Keratinocyte (primary cell): ENCODE measurements around the gene LLGL1.

ENCODE experiments used
- EZH2 ChIP-seq: IDR thresholded peaks from one replicate; pipeline ENCODE4 v1.6.1; 2012; ENCODE audit warnings: inconsistent platforms, mild to moderate bottlenecking, low read length, moderate library complexity
- TF ChIP-seq, protein P1 (sequence below), 3 experiments: IDR thresholded peaks in 1 of 3; conservative IDR thresholded peaks in 1 of 3; optimal IDR thresholded peaks in 1 of 3; 2 replicates in 2 of 3; 3 replicates in 1 of 3; pipeline versions ENCODE3 to v1.5.1; 2011; ENCODE audit warnings: low read length in 3 of 3, mild to moderate bottlenecking in 3 of 3, moderate library complexity in 2 of 3, control low read depth in 1 of 3, inconsistent platforms in 1 of 3; ENCODE audit not compliant: insufficient read depth in 2 of 3; ENCODE audit errors: extremely low read depth in 1 of 3

DNA sequence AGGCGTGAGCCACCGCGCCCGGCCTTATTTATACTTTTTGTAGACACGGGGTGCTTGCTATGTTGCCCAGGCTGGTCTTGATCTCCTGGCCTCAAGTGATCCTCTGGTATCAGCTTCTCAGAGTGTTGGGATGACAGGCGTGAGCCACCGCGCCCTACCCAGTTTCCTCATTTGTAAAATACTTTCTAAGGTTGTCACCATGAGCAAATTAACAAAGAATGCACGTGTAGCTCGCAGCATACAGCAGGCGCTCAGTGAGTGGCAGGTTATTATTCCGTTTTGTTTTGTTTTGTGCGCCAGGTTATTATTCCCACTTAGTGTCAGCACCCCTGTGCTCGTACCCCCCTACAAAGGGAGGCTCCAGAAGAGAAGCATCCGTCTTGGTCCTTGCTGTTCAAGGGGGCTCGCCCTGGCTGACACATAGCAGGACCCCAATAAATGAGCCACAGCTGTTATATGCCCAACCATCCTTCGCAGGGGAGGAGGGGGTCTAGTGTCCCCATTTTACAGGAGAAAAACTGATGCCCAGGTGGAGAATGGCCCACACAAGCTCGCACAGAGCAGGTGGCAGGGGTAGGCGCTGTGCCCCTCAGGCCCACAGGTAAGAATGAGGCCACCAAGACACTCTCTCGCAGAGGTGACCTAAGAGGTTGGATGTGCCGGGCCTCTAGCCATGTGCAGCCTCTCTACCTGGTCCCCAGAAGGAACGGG lies 34.3 kb downstream of the LLGL1 start:
- TF ChIP-seq, protein P1, sequence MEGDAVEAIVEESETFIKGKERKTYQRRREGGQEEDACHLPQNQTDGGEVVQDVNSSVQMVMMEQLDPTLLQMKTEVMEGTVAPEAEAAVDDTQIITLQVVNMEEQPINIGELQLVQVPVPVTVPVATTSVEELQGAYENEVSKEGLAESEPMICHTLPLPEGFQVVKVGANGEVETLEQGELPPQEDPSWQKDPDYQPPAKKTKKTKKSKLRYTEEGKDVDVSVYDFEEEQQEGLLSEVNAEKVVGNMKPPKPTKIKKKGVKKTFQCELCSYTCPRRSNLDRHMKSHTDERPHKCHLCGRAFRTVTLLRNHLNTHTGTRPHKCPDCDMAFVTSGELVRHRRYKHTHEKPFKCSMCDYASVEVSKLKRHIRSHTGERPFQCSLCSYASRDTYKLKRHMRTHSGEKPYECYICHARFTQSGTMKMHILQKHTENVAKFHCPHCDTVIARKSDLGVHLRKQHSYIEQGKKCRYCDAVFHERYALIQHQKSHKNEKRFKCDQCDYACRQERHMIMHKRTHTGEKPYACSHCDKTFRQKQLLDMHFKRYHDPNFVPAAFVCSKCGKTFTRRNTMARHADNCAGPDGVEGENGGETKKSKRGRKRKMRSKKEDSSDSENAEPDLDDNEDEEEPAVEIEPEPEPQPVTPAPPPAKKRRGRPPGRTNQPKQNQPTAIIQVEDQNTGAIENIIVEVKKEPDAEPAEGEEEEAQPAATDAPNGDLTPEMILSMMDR (optimal IDR thresholded peaks at IDR 0.05 in 1 of 3, IDR thresholded peaks at IDR 0.05 in 1 of 3, conservative IDR thresholded peaks at IDR 0.05 in 1 of 3; ENCODE audit: extremely low read depth in 1 of 3, insufficient read depth in 2 of 3, low read length in 3 of 3) = no peak
- TF ChIP-seq EZH2 = no peak
